HFF-Myc (cell line): ENCODE data around the gene S100A2.

Experiments
- DNase-seq: peaks from one replicate; pipeline ENCODE4 v3.0.0-alpha.2; 2011; ENCODE audit warnings: low read depth; ENCODE audit errors: extremely low read depth
- H3K4me3 ChIP-seq: replicated peaks from 2 replicates; pipeline ENCODE4 v1.5.1; 2011; ENCODE audit warnings: low read depth, mild to moderate bottlenecking, control low read depth, low read length
- CTCF ChIP-seq: IDR thresholded peaks from 2 replicates; pipeline ENCODE4 v1.5.1; 2012; ENCODE audit warnings: mild to moderate bottlenecking, low read depth, low read length, control low read depth; ENCODE audit errors: missing control alignments

The S100A2 gene

DNA sequence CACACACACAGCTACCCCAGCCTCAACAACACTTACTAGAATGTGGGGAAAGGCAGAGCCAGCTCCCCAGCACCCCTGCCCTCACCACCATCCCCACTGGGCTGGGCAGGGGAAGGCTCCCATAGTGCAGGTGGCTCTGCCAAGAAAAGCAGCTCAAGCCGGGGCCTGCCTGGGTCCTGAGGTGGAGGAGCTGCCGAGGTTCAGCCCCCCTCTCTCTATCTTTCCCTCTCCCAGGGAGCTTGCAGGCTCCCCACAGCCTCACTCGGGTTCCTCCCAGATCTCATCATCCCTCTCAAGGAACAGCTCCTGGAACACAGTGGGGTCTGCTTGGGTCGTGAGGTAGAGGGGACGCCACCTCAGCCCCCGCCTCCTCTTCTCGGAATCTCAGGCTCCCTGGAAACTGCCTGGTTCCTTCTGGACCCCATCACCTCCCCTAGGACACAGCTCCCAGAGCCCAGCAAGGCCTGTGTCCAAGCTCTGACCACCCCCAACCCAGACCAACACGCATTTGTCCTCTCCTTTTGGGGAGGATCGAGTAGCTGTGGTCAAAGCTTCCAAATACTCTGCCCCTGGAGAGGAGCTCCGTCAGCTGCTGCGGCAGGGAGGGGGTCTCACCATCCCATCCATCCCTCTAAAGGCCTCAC, 46.6 kb upstream of the S100A2 start:
- no peak for TF ChIP-seq CTCF
- peak overlapping the region; percentile 90 for H3K4me3 ChIP-seq

GRCh38 chr1:153611356-153611755, 45.7 kb upstream of the S100A2 start:
- no peak for DNase-seq
- H3K4me3 ChIP-seq = peak overlapping the region; percentile 90
- no peak for TF ChIP-seq CTCF

More for the DNA sequence above, 46.6 kb upstream of the S100A2 start:
- DNase-seq = no peak

- DNase-seq = no peak
These were observed 45.2 kb upstream of the S100A2 start for GRCh38 chr1:153610811-153611301.

GRCh38 chr1:153610334-153610733, 44.7 kb upstream of the S100A2 start:
- no peak for DNase-seq
- H3K4me3 ChIP-seq = peak overlapping the region; percentile 90
- TF ChIP-seq CTCF = no peak

More at GRCh38 chr1:153610811-153611301, 45.2 kb upstream of the S100A2 start:
- H3K4me3 ChIP-seq = peak overlapping the region; percentile 90
- TF ChIP-seq CTCF = no peak

DNA sequence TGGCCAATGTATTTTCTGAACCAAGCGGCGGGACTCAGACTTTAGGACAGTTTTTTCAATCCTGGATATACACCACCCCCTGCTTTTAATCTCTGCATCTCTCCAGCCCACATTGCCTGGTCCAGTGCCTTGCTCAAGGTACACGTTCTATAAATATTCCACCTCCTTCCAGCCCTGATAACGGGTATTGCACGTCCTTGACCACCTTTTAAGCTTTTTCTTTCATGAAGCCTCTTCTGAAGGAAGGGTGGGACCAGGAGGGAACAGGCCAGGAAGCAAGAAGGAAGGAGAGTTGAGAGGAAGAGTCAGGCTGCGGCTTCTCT, 43.9 kb upstream of the S100A2 start:
- no peak for TF ChIP-seq CTCF
- peak overlapping the region; percentile 90 for H3K4me3 ChIP-seq
- no peak for DNase-seq

GRCh38 chr1:153608742-153609584, 43.3 kb upstream of the S100A2 start:
- DNase-seq = peak; percentile 91
- H3K4me3 ChIP-seq = peak overlapping the region; percentile 90
- no peak for TF ChIP-seq CTCF
